Non-pigmented ciliary epithelial cell (primary cell): ENCODE measurements around the gene NCK2.
A peak's percentile ranks its signal among the peaks of the same experiment; 100 is the strongest.
"Not testable (repeated sequence)": the region's sequence is repeated elsewhere in the genome, so short reads cannot be mapped to it uniquely, and the experiment has no call there.

Experiments used
- DNase-seq: peaks from one replicate; pipeline ENCODE4 v3.0.0-alpha.2; 2010; ENCODE audit warnings: low read depth

The NCK2 gene

GRCh38 chr2:105894327-105894944 is 149.7 kb downstream of the NCK2 start:
- no peak for DNase-seq

- DNase-seq, result no peak
These were observed 151.5 kb downstream of the NCK2 start for GRCh38 chr2:105895990-105896764.

GRCh38 chr2:105896765-105897163 is 152.1 kb downstream of the NCK2 start:
- no peak for DNase-seq

GRCh38 chr2:105897694-105898093 is 153.0 kb downstream of the NCK2 start:
- not testable (repeated sequence) for DNase-seq

- DNase-seq, result no peak
These were observed 158.5 kb downstream of the NCK2 start for GRCh38 chr2:105903051-105903674.

GRCh38 chr2:105904938-105905337 is 160.2 kb downstream of the NCK2 start:
- no peak for DNase-seq

- DNase-seq, result no peak
These were observed 161.8 kb downstream of the NCK2 start for GRCh38 chr2:105906481-105906880.

- no peak for DNase-seq
These were observed 162.5 kb downstream of the NCK2 start for GRCh38 chr2:105907184-105907583.

GRCh38 chr2:105909215-105909614 is 164.5 kb downstream of the NCK2 start:
- DNase-seq, result no peak

- DNase-seq, result no peak
These were observed 166.0 kb downstream of the NCK2 start for GRCh38 chr2:105910497-105911238.

- no peak for DNase-seq
These were observed 166.7 kb downstream of the NCK2 start for GRCh38 chr2:105911425-105911824.

GRCh38 chr2:105912081-105912480 is 167.4 kb downstream of the NCK2 start:
- no peak for DNase-seq

- DNase-seq, result no peak
These were observed 170.4 kb downstream of the NCK2 start for GRCh38 chr2:105915005-105915558.

GRCh38 chr2:105917226-105917625 is 172.5 kb downstream of the NCK2 start:
- DNase-seq, result no peak

GRCh38 chr2:105917688-105918087 is 173.0 kb downstream of the NCK2 start:
- no peak for DNase-seq

GRCh38 chr2:105919191-105919811 is 174.6 kb downstream of the NCK2 start:
- DNase-seq, result no peak

- DNase-seq, result peak; percentile 44
These were observed 175.1 kb downstream of the NCK2 start for GRCh38 chr2:105919826-105920225.

GRCh38 chr2:105924271-105924670 is 179.6 kb downstream of the NCK2 start:
- DNase-seq, result no peak

GRCh38 chr2:105924932-105925331 is 180.2 kb downstream of the NCK2 start:
- no peak for DNase-seq

- DNase-seq, result no peak
These were observed 180.7 kb downstream of the NCK2 start for GRCh38 chr2:105925390-105925789.

GRCh38 chr2:105926960-105927678 is 182.4 kb downstream of the NCK2 start:
- no peak for DNase-seq
